Vagina (tissue), 2 donors: ENCODE measurements around the gene DNAH10. TPM values are rescaled to one million over a fixed set of nuclear protein-coding genes. Genes with fewer than 3 reads are reported as not detected.

Experiments
- DNase-seq, 2 donors: peaks; one replicate each; pipeline ENCODE4 v3.0.0-alpha.2; 2017; ENCODE audit errors: extremely low spot score in 2 of 2
- H3K27ac ChIP-seq: fragments of 200-600 bp; sonication (generic); one replicate; pipeline ENCODE4 v1.5.1; 2019
- H3K27me3 ChIP-seq: fragments of 200-600 bp; sonication (generic); one replicate; pipeline ENCODE4 v1.5.1; 2019
- H3K36me3 ChIP-seq, 2 donors: fragments of 200-600 bp; sonication (generic); one replicate each; pipeline ENCODE4 v1.5.1; 2017 to 2019
- H3K4me1 ChIP-seq: fragments of 200-600 bp; sonication (generic); one replicate; pipeline ENCODE4 v1.5.1; 2019
- H3K4me3 ChIP-seq, 2 donors: fragments of 200-600 bp; sonication (generic); 1 replicate in 1 of 2; 2 replicates in 1 of 2; pipeline ENCODE4 v1.5.1; 2016 to 2019
- H3K9me3 ChIP-seq: fragments of 200-600 bp; sonication (generic); one replicate; pipeline ENCODE4 v1.5.1; 2019
- POLR2A ChIP-seq, 2 donors: fragments of 450-650 bp; IDR thresholded peaks; one replicate each; pipeline ENCODE4 v1.6.1; 2017; ENCODE audit warnings: antibody characterized with exemption in 2 of 2, mild to moderate bottlenecking in 2 of 2, moderate library complexity in 2 of 2
- POLR2AphosphoS5 ChIP-seq, 2 donors: sonication (generic); formaldehyde crosslinking; IDR thresholded peaks; one replicate each; pipeline ENCODE4 v1.9.0; 2017; ENCODE audit warnings: antibody characterized with exemption in 2 of 2, mild to moderate bottlenecking in 2 of 2, low read depth in 1 of 2; ENCODE audit not compliant: insufficient read depth in 1 of 2
- intact Hi-C: fragments of 100-400 bp; cut with DNase I; formaldehyde crosslinking; loops from one replicate; pipeline ENCODE4 v1.15.1; 2023
- total RNA-seq: library from RNA; depleted of rRNA; stranded (reverse); fragments of >200 nt; gene quantifications from one replicate; pipeline ENCODE4 v1.2.3, GENCODE V29; 2016
- TF ChIP-seq, protein P1 (sequence below), 3 experiments: fragments of 450-650 bp in 2 of 3; fragments of 200-600 bp in 1 of 3; sonication (generic) in 1 of 3; IDR thresholded peaks; one replicate each; pipeline ENCODE4 v1.5.1; 2017 to 2019; ENCODE audit warnings: antibody characterized with exemption in 3 of 3, mild to moderate bottlenecking in 2 of 3, moderate library complexity in 2 of 3

Gene DNAH10
- total RNA-seq, 1 donor from 2014 or later: not detected

DNA sequence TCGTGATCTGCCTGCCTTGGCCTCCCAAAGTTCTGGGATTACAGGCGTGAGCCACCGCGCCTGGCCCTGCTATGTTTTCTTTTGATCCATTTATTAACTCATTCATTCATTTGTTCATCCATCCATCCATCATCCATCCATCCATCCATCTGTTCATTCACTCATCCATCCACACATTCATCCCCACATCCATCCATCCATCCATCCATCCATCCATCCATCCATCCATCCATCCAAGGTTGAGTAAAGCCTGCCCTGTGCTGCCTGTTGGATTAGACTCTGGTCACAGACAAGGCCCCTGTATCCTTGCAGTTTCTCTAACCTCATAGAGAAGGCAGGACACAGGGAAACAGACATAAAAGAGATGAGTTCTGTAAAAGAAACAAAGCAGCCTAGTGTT, 44.9 kb downstream of the DNAH10 start:
- Histone ChIP-seq H3K4me1 (no peaks in the 10 kb centered on the region), H3K9me3 (no peaks in the 10 kb centered on the region), H3K27me3 (no peaks in the 10 kb centered on the region), H3K27ac (no peak overlapping the region), H3K36me3 (no peaks in the 10 kb centered on the region), H3K4me3 (no peak overlapping the region)
- TF ChIP-seq, protein P1, sequence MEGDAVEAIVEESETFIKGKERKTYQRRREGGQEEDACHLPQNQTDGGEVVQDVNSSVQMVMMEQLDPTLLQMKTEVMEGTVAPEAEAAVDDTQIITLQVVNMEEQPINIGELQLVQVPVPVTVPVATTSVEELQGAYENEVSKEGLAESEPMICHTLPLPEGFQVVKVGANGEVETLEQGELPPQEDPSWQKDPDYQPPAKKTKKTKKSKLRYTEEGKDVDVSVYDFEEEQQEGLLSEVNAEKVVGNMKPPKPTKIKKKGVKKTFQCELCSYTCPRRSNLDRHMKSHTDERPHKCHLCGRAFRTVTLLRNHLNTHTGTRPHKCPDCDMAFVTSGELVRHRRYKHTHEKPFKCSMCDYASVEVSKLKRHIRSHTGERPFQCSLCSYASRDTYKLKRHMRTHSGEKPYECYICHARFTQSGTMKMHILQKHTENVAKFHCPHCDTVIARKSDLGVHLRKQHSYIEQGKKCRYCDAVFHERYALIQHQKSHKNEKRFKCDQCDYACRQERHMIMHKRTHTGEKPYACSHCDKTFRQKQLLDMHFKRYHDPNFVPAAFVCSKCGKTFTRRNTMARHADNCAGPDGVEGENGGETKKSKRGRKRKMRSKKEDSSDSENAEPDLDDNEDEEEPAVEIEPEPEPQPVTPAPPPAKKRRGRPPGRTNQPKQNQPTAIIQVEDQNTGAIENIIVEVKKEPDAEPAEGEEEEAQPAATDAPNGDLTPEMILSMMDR (IDR thresholded peaks at IDR 0.05): no peak
- TF ChIP-seq POLR2A (IDR thresholded peaks at IDR 0.05) (no peak), POLR2AphosphoS5 (IDR thresholded peaks at IDR 0.05; ENCODE audit: insufficient read depth in 1 of 2, low read depth in 1 of 2) (no peak)
- no peak for DNase-seq
- intact Hi-C loops: no loop called here

DNA sequence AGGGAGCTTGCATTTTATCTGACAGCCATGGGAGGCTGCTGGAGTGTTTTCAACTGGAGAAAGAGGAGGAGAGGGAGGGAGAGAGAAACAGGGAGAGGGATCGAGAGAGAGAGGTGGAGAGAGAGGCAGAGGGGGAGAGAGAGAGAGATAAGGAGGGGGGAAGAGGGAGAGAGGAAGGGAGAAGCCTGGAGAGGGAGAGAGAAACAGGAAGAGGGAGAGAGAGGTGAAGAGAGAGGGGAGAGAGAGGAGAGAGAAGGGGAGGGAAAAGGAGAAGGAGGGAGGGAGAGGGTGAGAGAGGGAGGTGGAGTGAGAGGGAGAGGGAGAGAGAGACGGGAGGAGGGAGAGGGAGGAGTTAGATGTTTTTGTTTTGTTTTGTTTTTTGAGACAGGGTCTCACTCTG, 45.6 kb downstream of the DNAH10 start:
- H3K27me3 ChIP-seq: no peaks in the 10 kb centered on the region
- TF ChIP-seq, protein P1 (IDR thresholded peaks at IDR 0.05): no peak
- TF ChIP-seq POLR2A (IDR thresholded peaks at IDR 0.05): no peak
- TF ChIP-seq POLR2AphosphoS5 (IDR thresholded peaks at IDR 0.05; ENCODE audit: insufficient read depth in 1 of 2, low read depth in 1 of 2): no peak
- H3K27ac ChIP-seq: no peak overlapping the region
- intact Hi-C loops: no loop called here
- no peaks in the 10 kb centered on the region for H3K9me3 ChIP-seq
- H3K36me3 ChIP-seq: no peaks in the 10 kb centered on the region
- no peak overlapping the region for H3K4me3 ChIP-seq
- DNase-seq: no peak
- no peaks in the 10 kb centered on the region for H3K4me1 ChIP-seq

DNA sequence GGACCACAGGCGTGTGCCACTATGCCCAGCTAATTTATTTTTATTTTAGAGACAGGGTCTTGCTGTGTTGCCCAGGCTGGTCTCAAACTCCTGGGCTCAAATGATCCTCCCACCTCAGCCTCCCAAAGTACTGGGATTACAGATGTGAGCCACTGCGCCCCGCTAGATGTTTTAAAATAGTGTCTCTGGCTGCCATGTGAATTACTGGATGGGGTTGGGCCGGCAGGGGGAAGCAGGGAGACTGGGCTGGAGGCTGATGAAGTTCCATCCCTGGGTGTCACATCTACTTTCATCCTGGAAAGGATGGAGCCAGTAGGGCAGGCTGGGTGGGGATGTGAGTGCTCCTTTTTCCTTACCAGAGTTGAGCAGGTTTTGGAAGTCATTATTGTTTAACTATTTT, 46.1 kb downstream of the DNAH10 start:
- Histone ChIP-seq H3K27me3 (no peaks in the 10 kb centered on the region), H3K27ac (no peak overlapping the region), H3K4me1 (no peaks in the 10 kb centered on the region), H3K9me3 (no peaks in the 10 kb centered on the region), H3K36me3 (no peaks in the 10 kb centered on the region), H3K4me3 (no peak overlapping the region)
- TF ChIP-seq, protein P1 (IDR thresholded peaks at IDR 0.05): no peak
- TF ChIP-seq POLR2A (IDR thresholded peaks at IDR 0.05): no peak
- TF ChIP-seq POLR2AphosphoS5 (IDR thresholded peaks at IDR 0.05; ENCODE audit: insufficient read depth in 1 of 2, low read depth in 1 of 2): no peak
- intact Hi-C loops: no loop called here
- DNase-seq: no peak

DNA sequence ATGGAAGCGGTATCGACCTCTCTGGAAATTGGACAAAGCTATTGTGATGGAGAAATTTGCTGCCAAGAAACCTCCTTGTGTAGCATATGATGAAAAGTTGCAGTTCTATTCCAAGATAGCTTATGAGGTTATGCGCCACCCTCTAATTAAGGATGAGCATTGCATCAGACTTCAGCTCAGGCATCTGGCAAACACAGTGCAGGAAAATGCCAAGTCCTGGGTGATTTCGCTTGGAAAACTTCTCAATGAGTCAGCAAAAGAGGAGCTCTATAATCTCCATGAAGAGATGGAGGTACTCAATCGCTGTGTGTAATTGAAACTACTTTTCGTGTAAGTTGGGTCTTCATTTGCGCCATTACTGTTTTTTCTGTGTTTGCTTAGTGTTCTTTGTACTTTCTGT, 51.2 kb downstream of the DNAH10 start:
- Histone ChIP-seq H3K4me3 (no peak overlapping the region), H3K27ac (no peak overlapping the region), H3K36me3 (no peaks in the 10 kb centered on the region), H3K4me1 (no peaks in the 10 kb centered on the region), H3K9me3 (no peaks in the 10 kb centered on the region), H3K27me3 (no peaks in the 10 kb centered on the region)
- intact Hi-C loops: no loop called here
- TF ChIP-seq POLR2A (IDR thresholded peaks at IDR 0.05) (no peak), POLR2AphosphoS5 (IDR thresholded peaks at IDR 0.05; ENCODE audit: insufficient read depth in 1 of 2, low read depth in 1 of 2) (no peak)
- TF ChIP-seq, protein P1 (IDR thresholded peaks at IDR 0.05): no peak
- no peak for DNase-seq

DNA sequence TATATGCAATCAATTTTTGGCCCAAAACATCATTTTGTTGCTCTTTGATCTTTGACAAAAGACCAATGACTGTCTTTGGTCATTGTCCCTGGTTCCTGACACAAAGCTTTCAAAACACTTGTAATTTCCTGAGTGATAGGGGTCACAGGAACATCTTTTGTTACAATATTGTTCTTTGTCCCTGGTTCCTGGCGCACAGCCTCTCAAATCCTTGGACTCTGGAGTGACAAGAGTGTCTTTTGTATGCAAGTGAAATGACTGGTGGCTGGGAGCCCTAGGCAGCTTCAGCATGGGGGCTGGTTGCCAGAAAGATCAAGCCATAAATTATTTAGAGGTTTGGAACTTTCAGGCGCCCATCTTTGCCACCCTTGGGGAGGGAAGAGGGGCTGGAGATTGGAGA, 53.9 kb downstream of the DNAH10 start:
- Histone ChIP-seq H3K4me3 (no peak overlapping the region), H3K36me3 (no peaks in the 10 kb centered on the region), H3K27ac (no peak overlapping the region), H3K27me3 (no peaks in the 10 kb centered on the region), H3K9me3 (no peaks in the 10 kb centered on the region), H3K4me1 (no peaks in the 10 kb centered on the region)
- no peak for DNase-seq
- TF ChIP-seq, protein P1 (IDR thresholded peaks at IDR 0.05): no peak
- no peak for TF ChIP-seq POLR2A (IDR thresholded peaks at IDR 0.05)
- TF ChIP-seq POLR2AphosphoS5 (IDR thresholded peaks at IDR 0.05; ENCODE audit: insufficient read depth in 1 of 2, low read depth in 1 of 2): no peak
- intact Hi-C loops: no loop called here
